ENCODE data around the gene ATP2A1.

DNA sequence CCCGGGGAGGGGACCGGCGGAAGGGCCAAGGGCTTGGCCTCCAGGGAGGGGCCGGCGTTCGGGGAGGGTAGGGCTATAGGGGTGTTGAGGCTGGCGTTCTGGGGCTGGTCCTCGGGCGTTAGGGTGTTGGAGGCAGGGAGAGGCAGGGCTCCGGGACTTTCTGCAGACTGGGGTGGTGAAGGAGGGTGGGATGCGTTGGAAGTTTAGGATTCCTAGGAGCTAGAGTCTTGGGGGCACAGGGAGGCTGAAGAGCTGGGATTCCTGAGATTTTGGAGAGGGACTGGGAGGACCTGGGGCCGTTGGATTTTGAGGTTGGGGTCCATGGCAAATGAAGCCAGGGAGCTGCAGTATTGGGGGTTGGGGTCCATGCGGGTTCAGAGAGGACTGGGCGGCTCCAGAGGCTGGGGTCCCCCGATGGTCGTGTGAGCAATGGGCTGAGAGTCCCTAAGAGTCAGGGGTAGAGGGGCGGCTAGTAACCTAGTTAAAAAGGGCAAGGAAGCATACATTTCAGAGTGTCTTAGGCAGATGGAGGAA is 73.2 kb downstream of the ATP2A1 start:
- TF ChIP-seq, protein P1, sequence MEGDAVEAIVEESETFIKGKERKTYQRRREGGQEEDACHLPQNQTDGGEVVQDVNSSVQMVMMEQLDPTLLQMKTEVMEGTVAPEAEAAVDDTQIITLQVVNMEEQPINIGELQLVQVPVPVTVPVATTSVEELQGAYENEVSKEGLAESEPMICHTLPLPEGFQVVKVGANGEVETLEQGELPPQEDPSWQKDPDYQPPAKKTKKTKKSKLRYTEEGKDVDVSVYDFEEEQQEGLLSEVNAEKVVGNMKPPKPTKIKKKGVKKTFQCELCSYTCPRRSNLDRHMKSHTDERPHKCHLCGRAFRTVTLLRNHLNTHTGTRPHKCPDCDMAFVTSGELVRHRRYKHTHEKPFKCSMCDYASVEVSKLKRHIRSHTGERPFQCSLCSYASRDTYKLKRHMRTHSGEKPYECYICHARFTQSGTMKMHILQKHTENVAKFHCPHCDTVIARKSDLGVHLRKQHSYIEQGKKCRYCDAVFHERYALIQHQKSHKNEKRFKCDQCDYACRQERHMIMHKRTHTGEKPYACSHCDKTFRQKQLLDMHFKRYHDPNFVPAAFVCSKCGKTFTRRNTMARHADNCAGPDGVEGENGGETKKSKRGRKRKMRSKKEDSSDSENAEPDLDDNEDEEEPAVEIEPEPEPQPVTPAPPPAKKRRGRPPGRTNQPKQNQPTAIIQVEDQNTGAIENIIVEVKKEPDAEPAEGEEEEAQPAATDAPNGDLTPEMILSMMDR (IDR thresholded peaks at IDR 0.05) = no peak
- no peak for TF ChIP-seq POLR2A (IDR thresholded peaks at IDR 0.05)

Measured in adrenal gland (tissue), 5 donors.